Measurements from ENCODE around the gene MRPL42.

MRPL42 gene

DNA sequence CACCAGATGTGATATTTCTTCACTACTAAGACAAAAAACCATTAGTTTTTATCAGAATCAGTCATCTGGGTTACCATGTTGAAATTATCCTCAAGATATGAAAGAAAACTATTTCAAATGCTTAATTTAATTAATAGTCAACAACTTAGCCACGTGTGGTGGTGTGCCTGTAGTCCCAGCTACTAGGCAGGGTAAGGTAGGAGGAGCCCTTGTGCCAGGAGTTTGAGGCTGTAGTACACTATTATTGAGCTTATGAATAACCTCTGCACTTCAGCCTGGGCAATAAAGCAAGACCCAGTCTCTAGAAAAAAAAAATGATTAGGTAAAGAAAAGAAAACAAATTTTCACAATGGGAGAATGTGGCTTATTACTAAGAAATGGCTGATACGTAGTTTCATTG lies 33.4 kb downstream of the MRPL42 start:
- no peak for DNase-seq

DNA sequence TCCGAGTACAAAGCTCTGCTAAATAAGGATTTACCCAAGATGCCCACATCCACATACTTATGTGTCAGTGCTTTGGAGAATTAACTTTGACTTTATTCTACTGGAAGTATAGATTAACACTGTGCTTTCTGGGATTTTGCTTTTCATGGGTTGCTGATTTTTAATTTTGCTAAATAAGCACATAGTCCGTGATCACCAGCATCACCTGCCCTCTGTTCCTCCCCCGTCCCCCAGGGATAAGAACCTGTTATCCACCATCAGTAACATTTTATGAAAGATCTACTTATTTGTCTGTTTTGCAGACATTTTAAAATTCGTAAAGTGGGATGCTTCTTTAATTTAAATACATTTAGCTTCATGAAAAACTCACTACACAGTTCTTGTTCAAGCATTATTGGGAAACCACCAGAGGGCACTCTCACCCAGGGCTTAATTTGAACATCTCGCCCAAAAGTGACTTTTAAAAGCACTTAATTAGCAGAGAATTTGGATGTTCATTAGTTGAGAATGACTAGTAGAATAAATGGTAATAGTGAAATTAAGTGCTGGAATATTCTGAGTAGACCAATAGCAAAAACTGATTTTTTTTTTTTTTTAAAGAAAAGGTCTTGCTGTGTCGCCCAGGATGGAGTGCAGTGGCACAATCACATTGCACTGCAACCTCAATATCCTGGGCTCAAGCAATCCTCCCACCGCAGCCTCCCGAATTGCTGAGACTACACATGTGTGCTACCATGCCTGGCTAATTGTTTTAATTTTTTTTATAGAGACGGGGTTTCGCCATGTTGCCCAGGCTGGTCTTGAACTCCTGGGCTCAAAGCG lies 35.7 kb downstream of the MRPL42 start:
- peak; percentile 53 for DNase-seq

DNA sequence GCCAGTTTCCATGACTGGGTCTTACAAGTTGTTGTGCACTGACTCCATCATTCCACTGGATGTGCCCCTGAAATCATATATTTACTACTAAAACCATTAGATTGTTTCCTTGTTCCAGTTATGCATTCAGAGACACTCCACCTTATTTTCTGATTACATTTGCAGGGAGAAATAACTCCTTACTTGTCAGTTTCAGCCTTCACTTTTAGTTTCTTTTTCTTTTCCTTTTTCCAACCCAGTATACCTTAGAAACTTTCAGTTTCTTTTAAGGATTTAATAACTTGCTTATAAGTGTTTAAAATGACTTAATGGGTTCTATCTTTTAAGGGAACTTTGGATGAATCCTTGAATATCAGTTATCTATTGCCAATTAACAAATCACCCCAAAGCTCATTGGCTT lies 39.9 kb downstream of the MRPL42 start:
- no peak for DNase-seq

DNA sequence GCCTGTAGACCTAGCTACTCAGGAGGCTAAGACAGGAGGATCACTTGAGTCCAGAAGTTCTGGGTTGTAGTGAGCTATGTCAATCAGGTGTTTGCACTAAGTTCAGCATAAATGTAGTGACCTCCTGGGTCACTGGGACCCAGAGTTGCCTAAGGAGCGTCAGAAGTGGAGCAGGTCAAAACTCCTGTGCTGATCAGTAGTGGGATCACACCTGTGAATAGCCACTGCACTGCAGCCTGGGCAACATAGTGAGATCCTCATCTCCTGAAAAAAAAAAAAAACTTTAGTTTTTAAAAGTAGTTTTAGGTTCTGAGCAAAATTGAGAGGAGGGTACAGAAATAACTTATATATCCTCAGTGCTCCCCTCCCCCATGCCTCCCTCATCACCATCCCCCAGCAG lies 42.2 kb downstream of the MRPL42 start:
- no peak for DNase-seq

DNA sequence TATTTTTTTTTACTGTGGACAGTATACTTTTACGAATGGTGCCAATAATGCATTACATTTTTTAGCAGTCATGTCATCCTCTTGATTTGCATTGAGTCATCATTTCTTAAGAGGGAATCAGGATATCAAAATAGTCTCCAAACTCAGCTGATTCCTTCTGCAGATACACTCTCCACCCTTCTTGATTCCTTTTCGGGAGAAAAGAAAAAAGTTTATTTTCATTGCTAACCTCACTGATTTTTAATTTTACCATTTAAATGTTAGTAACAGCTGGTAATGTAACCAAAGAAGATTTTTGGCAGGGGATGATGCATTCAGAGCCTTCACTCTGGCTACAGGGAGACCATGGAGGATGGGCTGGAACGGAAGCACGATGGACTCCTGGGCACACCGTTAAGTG lies 47.5 kb downstream of the MRPL42 start:
- no peak for DNase-seq

DNA sequence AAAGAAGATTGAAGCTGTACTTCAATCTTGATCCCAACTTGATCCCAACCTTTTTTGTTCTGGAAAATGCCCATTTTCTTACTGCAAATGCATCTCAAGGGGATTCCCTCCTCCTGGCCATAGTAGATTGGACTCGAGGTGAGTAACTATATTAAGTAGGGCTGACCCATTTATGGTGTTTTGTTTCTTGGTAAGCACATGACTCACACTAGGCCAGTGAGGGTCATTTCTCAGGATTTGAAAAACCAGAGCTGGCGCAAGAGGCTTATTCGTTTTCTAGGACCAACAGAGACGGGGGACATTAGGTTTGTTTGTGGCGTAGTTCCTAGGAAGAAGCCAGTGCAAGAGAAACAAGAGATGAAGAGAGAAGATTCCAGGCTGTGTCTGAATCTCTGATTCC lies 51.4 kb downstream of the MRPL42 start:
- no peak for DNase-seq

DNA sequence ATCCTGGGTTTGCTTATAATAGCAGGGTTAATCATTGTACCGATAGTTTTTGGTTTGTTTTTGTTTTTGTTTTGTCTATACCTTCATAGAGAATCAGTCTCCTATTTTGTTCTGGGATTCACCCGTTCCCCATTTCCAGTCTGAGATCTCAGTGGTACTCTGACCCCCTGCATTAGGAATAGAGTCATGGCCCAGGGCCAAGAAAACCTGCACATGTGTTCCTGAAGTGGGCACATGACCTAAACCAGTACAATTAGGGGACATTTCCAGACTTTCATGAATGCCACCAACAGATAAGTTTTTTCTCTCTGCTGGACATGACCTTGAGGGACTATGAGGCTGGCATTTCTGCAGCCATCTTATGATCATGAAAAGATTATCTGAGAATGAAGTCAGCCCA lies 52.5 kb downstream of the MRPL42 start:
- no peak for DNase-seq

DNA sequence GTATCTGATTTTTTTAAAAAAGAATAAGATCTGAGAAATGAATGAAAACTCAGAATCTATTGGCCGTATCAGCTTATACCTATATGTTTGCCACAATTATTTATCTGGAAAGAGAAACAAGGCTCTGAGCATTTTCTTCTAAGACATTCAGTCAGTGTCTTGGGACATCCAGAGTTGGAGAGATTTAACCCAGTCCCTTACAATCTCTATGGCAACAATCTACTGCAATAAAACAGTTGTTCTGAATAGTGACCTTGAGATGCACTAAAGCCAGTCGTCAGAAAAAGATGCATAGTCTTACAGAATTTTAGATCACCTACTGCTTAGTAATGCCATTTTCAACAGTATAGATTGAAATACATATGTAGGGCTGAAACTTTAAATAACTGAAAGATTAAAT lies 53.1 kb downstream of the MRPL42 start:
- DNase-seq = no peak

DNA sequence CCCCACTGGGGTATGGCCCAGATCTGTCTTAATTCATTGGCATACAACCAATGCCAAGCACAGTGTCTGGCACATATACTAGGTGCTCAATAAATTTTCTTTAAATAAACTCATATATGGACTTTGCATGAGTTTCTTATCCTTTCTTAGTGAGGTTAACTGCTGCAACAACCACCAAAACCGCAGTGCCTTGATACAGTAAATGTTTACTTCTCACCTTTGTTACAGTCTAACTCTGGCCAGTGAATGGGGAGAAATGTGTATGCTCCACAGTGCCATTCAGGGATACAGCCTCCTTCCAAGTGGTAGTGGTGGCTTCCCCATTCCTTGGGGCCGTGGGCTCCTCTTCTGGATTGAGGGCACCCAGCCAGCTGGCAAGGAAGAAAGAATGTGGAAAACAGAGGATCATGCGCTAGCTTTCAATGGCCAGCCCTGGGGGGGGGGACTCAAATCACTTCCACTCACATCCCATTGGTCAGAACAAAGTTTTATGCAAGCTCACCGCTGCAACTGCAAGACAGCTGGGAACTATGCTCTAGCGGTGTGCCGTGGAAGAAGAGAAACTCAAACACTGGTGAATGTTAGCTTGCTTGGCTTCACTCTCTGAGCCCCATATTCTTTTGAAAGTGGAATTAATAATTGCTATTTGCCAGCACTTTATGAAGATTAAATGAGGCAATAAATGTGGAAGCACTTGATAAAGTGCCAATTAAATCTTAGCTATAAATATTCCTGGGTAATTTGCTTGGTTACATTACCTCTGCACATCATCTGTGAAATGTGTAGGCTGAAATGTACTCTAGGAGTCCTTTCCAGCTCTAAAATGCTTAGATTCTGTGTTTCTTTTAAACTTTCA lies 54.1 kb downstream of the MRPL42 start:
- no peak for DNase-seq

DNA sequence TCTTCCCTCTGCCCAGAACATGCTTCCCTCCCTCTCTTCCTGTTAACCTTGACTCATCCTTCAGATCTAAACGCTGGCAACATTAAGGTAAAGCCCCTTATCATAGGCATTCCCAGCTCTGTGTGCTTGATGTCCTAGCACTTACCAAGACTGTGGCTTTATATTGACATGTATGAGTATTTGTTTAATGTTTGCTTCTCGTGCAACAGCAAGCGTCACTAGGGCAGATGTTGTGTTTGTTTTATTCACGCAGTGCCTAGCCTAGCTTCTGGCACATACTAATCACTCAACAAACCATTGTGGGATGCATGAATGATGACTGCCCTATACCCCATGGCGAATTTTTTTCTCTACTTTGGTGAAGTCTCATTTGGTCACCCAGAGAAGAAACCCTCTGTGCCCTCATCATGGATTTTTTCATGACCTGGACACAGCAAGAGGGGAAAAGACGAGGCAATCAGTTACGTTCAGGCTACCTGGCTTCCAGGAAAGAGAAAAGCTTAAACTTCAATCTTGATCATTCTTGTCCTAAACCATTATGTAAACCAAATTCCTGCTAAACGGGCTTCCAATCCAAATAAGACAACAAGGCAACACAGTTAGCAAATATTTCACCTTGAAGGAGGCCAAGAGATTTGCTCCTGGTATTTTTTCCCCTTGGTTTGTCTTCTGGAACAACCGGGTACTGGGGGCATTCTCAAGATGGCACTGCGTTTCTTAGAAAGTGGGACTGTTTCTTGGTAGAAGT lies 57.2 kb downstream of the MRPL42 start:
- no peak for DNase-seq

DNA sequence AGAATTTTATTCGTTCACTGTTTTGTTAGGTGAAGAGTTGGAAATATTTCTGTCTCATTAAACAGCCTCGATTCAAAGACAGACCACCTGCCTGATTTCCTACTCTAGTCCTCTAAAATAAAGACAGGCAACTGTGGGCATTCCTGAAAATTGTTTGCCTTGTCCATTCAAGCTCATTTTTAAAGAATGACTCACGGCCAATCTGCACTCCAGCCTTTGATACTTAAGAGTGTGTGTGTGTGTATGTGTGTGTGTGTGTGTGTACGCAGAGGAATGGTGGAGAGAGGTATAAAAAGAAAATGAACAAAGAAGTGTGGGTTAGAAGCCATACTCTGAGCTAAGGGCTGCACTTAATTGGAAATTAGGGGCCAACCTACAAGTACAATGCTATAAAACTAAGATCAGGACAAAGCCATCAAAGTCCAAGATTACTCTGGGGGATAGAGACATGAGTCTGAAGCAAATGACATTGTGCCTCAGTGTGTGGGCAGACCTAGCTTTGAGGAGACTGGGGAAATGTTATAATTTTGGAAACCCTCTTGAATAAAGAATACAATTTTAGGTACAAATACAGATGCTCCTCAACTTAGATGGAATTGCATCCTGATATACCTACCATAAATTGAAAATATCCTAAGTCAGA lies 59.6 kb downstream of the MRPL42 start:
- DNase-seq = no peak

DNA sequence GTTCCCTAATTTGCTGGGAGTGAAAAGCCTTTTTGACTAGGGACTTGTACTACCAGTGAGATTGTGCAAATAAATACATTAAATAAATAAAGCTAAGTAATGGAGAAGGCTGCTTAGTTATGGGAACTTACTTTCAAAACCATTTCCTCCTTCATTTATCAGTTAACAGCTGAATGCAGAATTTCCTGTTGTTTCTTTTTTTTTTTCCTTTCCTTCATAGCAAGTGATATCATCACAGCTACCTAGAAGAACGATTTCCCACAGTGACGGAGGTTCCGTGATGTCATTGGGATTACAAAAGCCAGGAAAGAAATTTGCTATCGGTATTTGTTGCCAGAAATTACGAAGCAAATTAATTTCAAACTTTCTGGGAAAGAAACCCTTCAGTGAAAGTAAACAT lies 63.0 kb downstream of the MRPL42 start:
- DNase-seq = no peak

DNA sequence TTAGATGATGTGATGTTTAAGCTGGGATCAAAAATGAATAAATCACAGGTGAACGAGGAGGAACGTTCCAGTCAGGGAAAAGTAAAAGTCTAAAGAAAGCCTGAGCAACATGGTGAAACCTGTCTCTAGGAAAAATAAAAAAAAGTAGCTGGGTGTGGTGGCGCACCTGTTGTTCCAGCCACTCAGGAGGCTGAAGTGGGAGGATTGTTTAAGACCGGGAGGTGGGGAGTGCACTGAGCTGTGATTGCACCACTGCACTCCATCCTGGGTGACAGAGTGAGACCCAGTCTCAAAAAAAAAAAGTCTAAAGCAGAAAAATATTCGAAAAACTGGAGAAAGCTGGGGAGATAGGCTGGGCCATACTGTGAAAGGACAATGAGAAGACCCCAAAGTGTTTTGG lies 66.0 kb downstream of the MRPL42 start:
- no peak for DNase-seq

DNA sequence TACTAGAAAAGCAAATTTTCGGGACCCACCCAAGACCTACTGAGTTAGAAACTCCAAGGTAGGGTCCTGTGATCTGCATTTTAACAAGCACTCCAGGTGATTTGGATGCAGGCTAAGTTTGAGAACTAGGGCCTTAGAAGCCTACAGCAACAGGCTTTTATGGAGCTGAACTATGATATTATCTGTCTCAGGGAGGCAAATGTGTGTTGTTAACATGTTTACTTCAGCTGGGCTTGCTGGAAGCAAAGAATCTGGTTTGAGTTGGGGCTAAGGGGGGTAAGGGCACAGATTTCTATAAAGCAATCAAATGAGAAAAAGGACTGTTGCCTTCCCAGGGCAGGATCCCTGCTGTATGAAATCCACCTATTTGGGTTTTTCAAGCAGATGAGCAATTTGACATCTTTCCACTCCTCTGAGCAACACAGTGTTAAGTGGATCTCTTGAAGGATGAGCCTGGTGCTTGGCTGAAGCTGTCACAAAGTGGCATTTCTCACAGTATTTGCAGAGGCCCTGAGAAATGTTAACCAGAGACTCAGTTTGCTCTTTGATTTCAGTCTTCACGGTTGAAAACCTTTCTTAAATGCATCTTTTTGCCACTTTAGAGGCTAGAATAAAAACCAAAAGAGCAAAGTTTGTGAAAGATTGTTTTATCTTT lies 68.9 kb downstream of the MRPL42 start:
- DNase-seq = no peak

DNA sequence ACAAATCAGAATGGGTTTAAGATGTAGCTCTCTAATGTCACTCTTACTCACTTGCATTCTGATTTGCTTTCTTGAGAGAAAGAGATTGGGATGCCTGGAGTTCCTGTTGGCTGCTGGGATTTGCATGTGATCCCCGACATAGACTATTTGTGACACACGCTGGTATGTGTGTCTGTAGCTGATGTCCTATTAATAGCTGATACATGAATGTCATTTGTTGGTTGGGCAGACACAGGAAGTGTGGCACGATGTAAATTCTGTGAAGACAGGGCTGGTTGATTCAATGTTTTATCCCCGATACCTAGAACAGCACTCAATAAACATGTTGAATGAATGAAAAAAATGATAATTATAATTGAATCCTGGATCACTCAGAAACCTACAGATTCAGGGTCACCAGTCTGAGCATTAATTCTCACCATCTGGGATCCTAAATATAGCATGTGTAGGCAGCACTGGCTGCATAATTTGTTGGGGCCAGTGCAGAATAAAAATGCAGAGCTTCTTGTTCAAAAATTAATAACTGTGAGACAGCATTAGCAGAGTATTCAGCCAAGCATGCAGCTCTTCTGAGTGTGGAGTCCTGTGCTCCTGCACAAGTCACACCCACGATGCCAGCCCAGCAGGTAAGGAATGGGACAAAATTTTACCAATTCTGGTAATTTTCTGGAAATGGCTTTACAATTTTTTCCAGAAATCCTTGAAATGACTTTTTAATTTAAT lies 69.6 kb downstream of the MRPL42 start:
- DNase-seq = no peak

DNA sequence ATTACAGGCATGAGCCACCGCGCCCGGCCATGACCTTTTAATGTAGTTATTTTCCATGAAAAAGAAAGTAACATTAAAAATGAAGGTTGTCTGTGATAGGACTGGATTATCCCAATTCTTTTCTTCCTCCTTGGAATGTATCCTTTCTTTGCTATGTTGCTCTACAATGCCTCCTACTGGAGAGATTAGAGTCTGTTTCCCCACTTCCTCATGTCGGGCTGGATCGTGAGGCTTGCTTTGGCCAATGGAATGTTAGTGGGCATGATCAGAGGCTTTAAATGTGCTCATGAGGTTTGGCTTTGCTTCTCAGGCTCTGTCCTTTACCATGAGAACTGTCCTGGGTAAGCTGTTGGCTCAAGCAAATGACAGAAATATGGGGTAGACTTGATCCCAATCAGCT lies 70.5 kb downstream of the MRPL42 start:
- DNase-seq = no peak

DNA sequence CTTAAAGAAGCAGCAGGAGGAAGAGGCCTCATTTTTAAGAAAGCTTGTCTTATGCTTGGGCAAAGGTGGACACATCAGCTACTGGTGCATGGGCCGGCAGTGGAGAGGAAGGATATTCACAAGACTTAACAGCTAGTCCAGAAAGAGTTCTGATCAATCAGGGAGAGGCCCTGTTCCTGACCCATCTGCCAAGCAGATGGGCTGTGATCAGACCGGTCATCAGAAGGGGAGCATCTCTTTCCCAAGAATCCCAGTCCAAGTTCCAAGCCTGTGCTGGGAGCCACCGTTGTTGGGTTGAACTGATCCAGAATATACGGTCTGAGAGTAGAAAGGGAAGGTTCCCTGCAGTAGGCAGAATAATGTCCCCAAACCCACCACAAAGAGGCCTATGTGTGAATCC lies 72.5 kb downstream of the MRPL42 start:
- no peak for DNase-seq

DNA sequence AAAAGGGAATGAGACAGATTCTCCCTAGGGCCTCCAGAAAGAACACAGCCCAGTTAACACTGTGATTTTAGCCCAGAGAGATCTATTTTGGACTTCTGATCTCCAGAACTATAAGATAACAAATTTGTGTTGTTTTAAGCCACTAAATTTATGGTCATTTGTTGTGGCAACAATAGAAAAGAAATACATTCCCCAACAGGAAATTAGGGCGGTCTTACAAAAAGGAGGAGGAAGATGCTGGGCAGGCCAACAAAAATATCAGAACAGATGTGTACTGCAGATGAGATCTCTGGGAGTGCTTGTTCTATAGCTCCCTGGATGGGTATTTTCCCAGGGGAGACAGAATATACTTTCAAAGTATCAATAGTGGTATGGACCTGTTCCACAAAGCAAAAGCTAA lies 73.2 kb downstream of the MRPL42 start:
- DNase-seq = no peak

DNA sequence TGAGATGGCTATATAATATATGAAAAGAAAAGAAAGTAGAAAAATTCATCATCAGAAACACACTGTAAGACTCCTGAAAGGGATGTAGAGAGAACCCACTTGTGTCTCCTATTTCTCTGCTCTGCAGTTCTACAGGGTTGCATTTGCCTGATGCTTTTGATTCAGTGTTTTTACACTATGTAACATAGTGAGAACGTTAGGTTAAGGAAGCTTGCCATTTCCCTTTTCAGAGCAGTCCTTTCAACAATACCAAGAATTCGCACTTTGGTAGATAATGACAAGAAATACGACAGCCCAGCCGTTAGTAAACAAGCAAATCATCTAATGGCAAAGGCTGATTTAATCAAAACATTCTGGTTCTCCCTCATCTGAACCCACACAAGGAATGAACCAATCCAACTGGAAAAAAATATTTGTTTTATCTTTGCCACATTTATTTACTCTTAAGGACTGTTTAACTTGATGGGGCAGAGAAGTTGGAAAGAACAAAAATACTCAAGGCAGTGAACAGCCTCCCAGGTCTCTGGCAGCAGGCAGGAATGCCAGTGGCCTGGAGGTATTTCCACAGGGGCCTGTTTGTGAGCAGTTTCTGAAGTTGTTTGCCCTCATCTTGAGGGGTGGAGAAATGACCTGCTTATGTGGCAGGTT lies 74.4 kb downstream of the MRPL42 start:
- no peak for DNase-seq

DNA sequence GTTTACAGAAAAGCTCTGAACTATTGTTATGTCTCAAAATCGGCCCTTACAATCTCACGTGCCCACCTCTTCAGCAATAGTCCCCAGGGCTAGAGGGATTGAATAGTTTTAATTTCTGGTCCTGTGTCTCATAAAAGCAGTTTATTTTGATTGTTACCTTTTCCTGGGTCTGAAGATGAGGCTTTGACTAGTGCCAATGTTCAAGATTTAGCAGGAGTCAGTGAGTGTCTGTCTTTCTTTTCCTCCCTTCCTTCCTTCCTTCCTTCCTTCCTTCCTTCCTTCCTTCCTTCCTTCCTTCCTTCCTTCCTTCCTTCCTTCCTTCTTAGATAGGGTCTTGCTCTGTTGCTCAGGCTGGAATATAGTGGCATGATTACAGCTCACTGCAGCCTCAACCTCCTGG lies 80.5 kb downstream of the MRPL42 start:
- DNase-seq = no peak

DNA sequence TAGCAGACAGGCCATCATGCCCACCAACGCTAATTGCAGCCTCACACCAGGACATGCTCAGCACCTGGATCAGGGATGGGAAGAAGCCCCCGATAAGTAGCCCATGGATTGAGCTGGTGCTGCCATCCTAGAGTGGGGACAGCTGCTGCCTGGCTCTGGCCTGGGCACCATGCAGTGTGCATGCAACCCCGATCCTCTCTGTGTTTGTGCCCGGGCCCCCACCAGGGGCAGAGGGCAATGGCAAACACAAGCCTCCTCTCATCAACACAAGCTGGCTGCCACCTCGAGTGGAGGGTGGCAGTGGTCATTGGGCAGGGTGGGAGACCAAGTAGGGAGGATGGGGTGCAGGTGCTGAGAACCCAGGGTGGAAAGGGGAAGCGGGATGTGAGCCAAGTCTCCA lies 81.9 kb downstream of the MRPL42 start:
- DNase-seq = no peak
